DOHH2 (cell line): Measurements from ENCODE around the gene FOXK1.

Experiments used
- H3F3A ChIP-seq: fragments of 200-600 bp; sonication (generic), shearing (Covaris generic); 2 replicates; pipeline ENCODE4 v1.6.0; 2016; ENCODE audit warnings: antibody characterized with exemption, mild to moderate bottlenecking; ENCODE audit not compliant: control insufficient read depth, insufficient read depth
- H3K27ac ChIP-seq: fragments of 200-600 bp; sonication (generic); 2 replicates; pipeline ENCODE4 v1.5.1; 2014; ENCODE audit warnings: low read depth, mild to moderate bottlenecking, low read length, moderate library complexity
- H3K27me3 ChIP-seq: fragments of 200-600 bp; sonication (generic); 2 replicates; pipeline ENCODE4 v1.6.1; 2014; ENCODE audit warnings: mild to moderate bottlenecking, low read length, mixed read lengths; ENCODE audit not compliant: control insufficient read depth
- H3K36me3 ChIP-seq: fragments of 200-600 bp; sonication (generic); 2 replicates; pipeline ENCODE4 v1.6.1; 2014; ENCODE audit warnings: mild to moderate bottlenecking, low read length, moderate library complexity, mixed read lengths; ENCODE audit not compliant: control insufficient read depth
- H3K4me1 ChIP-seq: fragments of 200-600 bp; sonication (generic); 2 replicates; pipeline ENCODE4 v1.6.1; 2014; ENCODE audit warnings: mild to moderate bottlenecking, low read length, mixed read lengths; ENCODE audit not compliant: control insufficient read depth
- H3K4me2 ChIP-seq: fragments of 200-600 bp; sonication (generic); 2 replicates; pipeline ENCODE4 v1.6.0; 2014; ENCODE audit warnings: mild to moderate bottlenecking, low read length, moderate library complexity
- H3K4me3 ChIP-seq: fragments of 200-600 bp; sonication (generic); 2 replicates; pipeline ENCODE4 v1.5.1; 2014; ENCODE audit warnings: mild to moderate bottlenecking, low read length, mixed read lengths
- H3K79me2 ChIP-seq: fragments of 200-600 bp; sonication (generic); 2 replicates; pipeline ENCODE4 v1.6.1; 2014; ENCODE audit warnings: mild to moderate bottlenecking, low read length, mixed read lengths; ENCODE audit not compliant: control insufficient read depth
- H3K9me2 ChIP-seq: fragments of 200-600 bp; sonication (generic); replicated peaks from 2 replicates; pipeline ENCODE4 v1.6.1; 2014; ENCODE audit warnings: mild to moderate bottlenecking, low read length, mixed read lengths; ENCODE audit not compliant: control insufficient read depth
- H3K9me3 ChIP-seq: fragments of 200-600 bp; sonication (generic); 2 replicates; pipeline ENCODE4 v1.6.1; 2014; ENCODE audit warnings: antibody characterized with exemption, low read length, mixed read lengths; ENCODE audit not compliant: control insufficient read depth, insufficient read depth
- H4K20me1 ChIP-seq: fragments of 200-600 bp; sonication (generic); 2 replicates; pipeline ENCODE4 v1.6.0; 2014; ENCODE audit warnings: low read depth, mild to moderate bottlenecking, antibody characterized with exemption, low read length, moderate library complexity; ENCODE audit not compliant: control insufficient read depth, insufficient read depth
- EZH2phosphoT487 ChIP-seq: fragments of 200-600 bp; sonication (generic); IDR thresholded peaks from 2 replicates; pipeline ENCODE4 v1.6.1; 2017; ENCODE audit warnings: borderline replicate concordance, mild to moderate bottlenecking, antibody characterized with exemption, low read length, moderate library complexity, mixed read lengths
- TF ChIP-seq, protein P1 (sequence below): fragments of 200-600 bp; sonication (generic); IDR thresholded peaks from one replicate; pipeline ENCODE4 v1.5.1; 2014; ENCODE audit warnings: antibody characterized with exemption, mild to moderate bottlenecking, low read depth, low read length; ENCODE audit not compliant: poor library complexity, severe bottlenecking

The FOXK1 gene

DNA sequence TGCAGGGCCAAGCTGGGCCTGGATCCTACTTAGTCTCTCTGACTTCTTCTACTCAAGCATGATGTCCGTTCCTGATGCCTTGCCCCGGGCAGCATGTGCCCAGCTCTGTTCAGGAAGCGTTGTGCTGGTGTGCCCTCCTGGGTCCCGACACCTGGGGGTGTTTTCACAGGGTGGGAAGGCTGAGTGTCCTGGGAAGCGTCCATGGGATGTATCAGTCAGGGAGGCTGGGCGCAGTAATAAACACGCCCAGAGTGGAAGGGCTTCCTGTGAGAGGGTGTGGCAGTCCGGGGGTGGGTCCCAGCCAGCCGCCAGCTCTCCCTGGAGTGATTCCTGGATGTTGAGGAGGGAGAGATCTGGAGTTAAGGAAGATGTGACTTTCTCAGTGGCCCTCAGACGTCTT is 29.0 kb downstream of the FOXK1 start:
- Histone ChIP-seq H3K9me2 (no peaks in the 10 kb centered on the region), H3K27ac (no peak overlapping the region), H3K79me2 (peaks cover 97% of the 10 kb centered on the region), H3K27me3 (no peaks in the 10 kb centered on the region), H3K4me3 (peak overlapping the region; percentile 68), H3K4me2 (peak overlapping the region; percentile 76), H3F3A (peaks cover 7% of the 10 kb centered on the region), H3K36me3 (peaks cover 28% of the 10 kb centered on the region), H3K4me1 (peaks cover 43% of the 10 kb centered on the region), H4K20me1 (peaks cover 30% of the 10 kb centered on the region; the same call in 1 of the 2 replicates), H3K9me3 (no peaks in the 10 kb centered on the region)
- TF ChIP-seq, protein P1, sequence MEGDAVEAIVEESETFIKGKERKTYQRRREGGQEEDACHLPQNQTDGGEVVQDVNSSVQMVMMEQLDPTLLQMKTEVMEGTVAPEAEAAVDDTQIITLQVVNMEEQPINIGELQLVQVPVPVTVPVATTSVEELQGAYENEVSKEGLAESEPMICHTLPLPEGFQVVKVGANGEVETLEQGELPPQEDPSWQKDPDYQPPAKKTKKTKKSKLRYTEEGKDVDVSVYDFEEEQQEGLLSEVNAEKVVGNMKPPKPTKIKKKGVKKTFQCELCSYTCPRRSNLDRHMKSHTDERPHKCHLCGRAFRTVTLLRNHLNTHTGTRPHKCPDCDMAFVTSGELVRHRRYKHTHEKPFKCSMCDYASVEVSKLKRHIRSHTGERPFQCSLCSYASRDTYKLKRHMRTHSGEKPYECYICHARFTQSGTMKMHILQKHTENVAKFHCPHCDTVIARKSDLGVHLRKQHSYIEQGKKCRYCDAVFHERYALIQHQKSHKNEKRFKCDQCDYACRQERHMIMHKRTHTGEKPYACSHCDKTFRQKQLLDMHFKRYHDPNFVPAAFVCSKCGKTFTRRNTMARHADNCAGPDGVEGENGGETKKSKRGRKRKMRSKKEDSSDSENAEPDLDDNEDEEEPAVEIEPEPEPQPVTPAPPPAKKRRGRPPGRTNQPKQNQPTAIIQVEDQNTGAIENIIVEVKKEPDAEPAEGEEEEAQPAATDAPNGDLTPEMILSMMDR, result no peak
- TF ChIP-seq EZH2phosphoT487, result no peak

DNA sequence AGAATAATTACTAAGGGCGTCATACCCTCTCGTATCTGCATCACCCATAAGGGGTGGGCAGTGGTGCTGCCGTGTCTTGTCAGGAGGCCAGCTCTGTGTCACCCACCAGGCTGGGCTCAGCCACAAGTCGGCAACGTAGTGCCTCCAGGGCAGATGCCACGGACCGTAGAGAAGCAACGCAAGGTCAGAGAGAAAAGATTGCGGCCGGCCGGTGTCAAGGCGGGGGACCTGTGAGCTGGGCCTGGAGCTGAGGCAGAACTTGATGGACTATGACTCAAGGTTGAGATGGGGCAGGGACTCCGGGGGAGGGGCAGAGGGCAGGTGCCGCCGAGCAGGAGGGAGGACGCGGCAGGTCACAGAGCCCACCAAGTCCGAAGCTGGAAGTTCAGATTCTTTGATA is 29.5 kb downstream of the FOXK1 start:
- H3K79me2 ChIP-seq, result peaks cover 97% of the 10 kb centered on the region
- no peaks in the 10 kb centered on the region for H3K27me3 ChIP-seq
- peak overlapping the region; percentile 76 for H3K4me2 ChIP-seq
- TF ChIP-seq EZH2phosphoT487, result no peak
- TF ChIP-seq, protein P1, result no peak
- peak overlapping the region; percentile 68 for H3K4me3 ChIP-seq
- H3K27ac ChIP-seq, result peak overlapping the region; percentile 58; the same call in 1 of the 2 replicates
- no peaks in the 10 kb centered on the region for H3K9me3 ChIP-seq
- H3K9me2 ChIP-seq, result no peaks in the 10 kb centered on the region
- peaks cover 7% of the 10 kb centered on the region for H3F3A ChIP-seq
- H4K20me1 ChIP-seq, result peaks cover 27% of the 10 kb centered on the region; the same call in 1 of the 2 replicates
- H3K36me3 ChIP-seq, result peaks cover 28% of the 10 kb centered on the region
- peaks cover 38% of the 10 kb centered on the region for H3K4me1 ChIP-seq

DNA sequence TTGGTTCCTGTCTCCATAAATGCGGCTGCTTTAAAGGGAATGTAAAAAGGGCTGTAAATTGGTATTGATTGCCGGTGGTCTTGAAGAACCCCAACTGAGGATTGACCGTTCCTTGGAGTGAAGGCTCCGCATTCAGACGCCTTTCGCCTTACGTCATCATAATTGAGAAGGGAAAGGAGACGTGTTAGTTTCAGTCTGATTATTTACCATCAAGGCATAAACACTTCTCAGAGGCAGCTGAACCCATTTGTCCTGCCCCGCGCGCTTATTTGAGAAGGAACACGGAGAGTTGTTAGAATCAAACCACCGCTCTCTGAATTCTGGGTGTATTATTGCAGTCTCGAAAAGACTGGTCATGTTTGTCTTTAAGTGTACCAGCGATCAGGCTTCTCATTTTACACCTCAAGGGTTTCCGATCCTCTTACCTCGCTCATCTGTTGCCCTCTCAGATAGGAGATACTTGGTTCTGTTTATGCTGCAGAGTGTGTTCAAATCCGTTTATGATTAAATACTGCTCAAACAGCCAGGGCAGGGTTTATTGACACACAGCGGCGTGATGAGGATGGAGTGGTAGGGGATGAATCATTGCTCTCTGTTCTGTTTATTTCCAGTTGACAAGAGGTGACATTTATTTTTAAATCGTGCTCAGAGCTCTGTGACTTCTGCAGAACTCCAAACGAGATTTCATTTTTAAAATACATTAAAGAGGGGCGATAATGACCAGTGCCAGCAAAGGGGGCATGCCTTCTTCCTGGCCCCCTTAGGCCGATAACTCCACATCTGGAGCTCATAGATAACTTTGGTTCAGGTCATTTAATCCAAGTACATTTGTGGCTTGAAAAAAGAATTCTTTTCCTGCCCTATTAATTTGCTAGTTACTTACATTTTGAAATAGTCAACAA is 30.4 kb downstream of the FOXK1 start:
- no peaks in the 10 kb centered on the region for H3K27me3 ChIP-seq
- TF ChIP-seq, protein P1, result no peak
- no peak for TF ChIP-seq EZH2phosphoT487
- peak overlapping the region; percentile 58 for H3K27ac ChIP-seq
- peaks cover 38% of the 10 kb centered on the region for H3K4me1 ChIP-seq
- peak overlapping the region; percentile 76 for H3K4me2 ChIP-seq
- peaks cover 97% of the 10 kb centered on the region for H3K79me2 ChIP-seq
- peaks cover 27% of the 10 kb centered on the region; the same call in 1 of the 2 replicates for H4K20me1 ChIP-seq
- peaks cover 7% of the 10 kb centered on the region for H3F3A ChIP-seq
- H3K9me3 ChIP-seq, result no peaks in the 10 kb centered on the region
- no peaks in the 10 kb centered on the region for H3K9me2 ChIP-seq
- peaks cover 28% of the 10 kb centered on the region for H3K36me3 ChIP-seq
- peak overlapping the region; percentile 68 for H3K4me3 ChIP-seq
